GM12872 (cell line): ENCODE results near the gene ADAT3.

Experiments used
- TF ChIP-seq, protein P1 (sequence below): IDR thresholded peaks from 3 replicates; pipeline ENCODE4 v1.5.1; 2011; ENCODE audit warnings: low read depth, mild to moderate bottlenecking, low read length, moderate library complexity; ENCODE audit not compliant: insufficient read depth

Gene ADAT3

DNA sequence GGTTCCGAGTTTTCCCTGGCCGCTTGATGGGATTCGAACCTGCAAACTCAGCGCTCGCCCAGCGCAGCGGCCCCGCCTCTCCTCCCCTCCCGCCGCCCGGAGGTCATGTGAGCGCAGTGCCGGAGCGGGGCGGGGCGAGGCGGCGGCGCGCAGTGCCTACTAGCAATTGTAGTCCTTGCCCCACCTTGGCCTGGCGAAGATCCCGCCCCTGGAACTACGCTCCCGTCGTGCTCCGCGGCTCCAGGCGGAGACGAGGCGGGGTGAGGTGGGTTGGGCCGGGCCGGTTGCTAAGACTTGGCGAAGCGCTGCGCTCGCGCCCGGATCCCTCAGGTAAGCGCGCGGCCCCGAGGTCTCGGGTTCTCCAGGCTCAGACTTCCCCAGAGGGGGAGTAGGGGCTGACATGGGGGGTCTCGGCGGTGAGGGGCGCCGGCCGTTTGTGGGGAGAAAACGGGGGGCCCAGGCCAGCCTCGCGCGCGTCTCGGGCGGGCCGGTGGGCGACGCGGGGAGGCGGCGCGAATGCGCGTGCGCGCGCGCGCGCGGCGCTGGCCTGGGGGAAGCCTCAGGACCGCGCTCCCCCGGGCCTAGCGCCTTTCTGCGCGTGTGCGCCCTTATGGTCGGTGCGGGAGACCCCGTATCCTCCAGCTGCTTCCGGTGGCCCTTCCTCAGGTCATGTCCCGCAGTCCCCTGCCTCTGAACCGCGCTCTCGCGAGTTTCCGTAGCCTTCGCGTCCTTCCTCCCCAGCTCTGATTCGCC lies at the start of gene ADAT3, which contains the start of gene SCAMP4:
Gene ADAT3 (plus strand): TSS at position 290 of the 753 bp plus-strand sequence. CDS start 6,649 bp downstream, outside the sequence.
Gene SCAMP4 (plus strand): TSS at position 290 of the 753 bp plus-strand sequence. CDS start 9,621 bp downstream, outside the sequence.
- TF ChIP-seq, protein P1, sequence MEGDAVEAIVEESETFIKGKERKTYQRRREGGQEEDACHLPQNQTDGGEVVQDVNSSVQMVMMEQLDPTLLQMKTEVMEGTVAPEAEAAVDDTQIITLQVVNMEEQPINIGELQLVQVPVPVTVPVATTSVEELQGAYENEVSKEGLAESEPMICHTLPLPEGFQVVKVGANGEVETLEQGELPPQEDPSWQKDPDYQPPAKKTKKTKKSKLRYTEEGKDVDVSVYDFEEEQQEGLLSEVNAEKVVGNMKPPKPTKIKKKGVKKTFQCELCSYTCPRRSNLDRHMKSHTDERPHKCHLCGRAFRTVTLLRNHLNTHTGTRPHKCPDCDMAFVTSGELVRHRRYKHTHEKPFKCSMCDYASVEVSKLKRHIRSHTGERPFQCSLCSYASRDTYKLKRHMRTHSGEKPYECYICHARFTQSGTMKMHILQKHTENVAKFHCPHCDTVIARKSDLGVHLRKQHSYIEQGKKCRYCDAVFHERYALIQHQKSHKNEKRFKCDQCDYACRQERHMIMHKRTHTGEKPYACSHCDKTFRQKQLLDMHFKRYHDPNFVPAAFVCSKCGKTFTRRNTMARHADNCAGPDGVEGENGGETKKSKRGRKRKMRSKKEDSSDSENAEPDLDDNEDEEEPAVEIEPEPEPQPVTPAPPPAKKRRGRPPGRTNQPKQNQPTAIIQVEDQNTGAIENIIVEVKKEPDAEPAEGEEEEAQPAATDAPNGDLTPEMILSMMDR, result no peak

DNA sequence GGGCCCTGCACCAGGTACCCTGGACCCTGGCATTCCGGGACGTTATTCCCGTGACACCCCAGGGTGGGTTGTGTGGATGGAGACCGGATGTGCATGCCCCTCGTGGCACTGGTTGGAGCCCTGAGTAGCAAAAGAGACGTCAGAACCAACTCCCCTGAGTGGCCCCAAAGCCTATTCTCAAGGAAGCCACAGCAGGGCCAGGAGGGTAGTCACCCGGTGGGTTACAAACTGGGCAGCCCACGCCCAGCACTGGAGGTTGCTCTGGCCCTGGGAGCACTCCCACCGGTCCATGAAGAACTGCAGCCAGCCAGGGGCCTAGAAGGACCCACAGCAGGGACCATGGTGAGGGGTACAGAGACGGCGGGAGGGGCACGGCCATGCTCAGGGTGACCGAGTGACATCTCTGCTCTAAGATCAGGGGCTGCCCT lies 49.4 kb upstream of the ADAT3 start:
- TF ChIP-seq, protein P1, result no peak

DNA sequence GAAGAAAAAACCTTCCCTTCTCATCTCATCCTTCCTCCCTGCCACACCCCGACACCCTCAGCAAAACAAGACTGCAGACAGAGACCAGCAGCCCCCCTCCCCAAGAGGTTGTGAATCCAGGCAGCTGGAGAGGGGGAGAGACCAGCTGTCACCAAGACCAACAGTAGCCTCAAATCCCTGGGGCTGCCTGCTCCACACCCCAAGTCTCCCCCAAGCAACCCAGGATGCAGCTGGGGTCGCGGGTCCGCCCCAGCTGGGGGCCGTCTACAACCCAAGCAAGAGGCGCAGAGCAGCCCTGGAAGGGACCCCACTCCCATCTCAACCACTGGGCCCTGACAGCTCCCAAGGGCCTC lies 48.9 kb upstream of the ADAT3 start:
- TF ChIP-seq, protein P1, result no peak

DNA sequence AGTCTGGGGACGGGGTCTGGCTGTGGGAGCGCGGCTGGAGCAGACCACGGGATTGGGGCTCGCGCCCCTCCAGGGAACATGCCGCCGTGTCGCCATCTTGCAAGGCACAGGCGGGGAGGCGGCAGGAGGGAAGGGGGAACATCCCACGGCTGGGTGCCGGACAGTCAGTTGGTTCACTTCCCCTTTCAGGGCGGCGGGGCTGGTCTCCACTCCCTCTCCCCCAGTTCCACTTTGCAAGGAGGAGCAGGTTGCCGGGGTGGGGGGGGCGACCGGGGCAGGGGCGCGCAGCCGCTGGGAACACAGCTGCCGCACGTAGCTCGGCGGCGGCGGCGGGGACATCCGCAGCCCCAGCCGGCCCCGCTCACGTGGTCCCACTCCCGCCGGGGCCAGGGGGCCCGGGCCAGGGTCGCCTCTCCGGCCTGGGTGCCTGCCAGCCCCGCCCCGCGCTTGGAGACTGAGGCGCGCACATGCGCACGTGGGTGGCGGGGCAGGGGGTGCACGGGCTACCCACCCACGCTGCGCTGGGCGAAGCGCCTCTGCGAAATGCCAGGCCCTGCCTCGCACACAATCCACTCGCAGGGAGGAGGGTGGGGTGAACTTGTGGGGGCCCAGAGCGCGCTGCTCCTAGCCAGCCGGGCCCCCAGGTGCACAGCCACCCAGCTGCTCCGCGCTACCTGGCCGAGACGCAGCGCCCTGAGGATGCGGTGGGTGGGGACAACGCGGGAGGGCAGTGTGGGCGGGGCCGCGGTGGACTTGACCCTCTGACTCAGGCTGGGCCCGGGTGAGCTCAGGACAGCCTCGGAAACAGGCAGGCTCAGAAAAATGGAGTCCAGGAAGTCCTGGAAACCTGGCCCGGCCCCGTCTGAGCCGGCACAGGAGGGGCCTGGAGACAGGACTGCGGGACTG lies 48.2 kb upstream of the ADAT3 start:
- TF ChIP-seq, protein P1, result no peak

DNA sequence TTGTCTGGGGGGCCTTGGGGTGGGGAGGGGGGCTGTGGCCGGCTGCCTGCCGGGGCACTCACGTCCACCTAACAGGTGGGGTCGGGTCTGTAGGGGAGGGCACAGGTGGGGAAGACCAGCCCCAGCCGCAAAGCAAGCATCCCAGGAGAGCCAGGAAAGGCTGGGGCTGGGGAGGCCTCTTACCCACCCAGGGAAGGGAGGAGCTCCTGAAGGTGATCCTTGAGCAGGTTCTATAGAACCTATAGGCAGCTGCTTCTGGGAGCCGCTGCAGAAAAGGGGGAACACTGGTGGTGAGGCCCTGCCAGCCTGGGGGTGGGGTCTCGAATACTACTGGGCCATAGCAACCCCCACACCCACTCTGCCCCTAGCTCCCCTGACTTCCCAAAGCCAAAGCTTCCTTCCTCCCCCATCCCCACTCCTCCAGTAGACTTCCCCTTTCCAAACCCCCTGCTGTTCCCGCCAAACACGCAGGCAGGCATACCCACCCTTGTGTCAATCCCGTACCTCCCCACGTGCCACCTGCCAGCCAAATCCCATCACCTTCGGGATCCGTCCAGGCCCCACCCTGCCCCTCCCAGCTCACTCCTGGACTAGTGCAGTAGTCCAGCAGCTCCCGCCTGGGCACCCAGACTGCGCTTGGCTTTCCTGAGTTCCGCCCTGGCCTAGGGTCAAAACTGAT lies 47.4 kb upstream of the ADAT3 start:
- TF ChIP-seq, protein P1, result no peak

DNA sequence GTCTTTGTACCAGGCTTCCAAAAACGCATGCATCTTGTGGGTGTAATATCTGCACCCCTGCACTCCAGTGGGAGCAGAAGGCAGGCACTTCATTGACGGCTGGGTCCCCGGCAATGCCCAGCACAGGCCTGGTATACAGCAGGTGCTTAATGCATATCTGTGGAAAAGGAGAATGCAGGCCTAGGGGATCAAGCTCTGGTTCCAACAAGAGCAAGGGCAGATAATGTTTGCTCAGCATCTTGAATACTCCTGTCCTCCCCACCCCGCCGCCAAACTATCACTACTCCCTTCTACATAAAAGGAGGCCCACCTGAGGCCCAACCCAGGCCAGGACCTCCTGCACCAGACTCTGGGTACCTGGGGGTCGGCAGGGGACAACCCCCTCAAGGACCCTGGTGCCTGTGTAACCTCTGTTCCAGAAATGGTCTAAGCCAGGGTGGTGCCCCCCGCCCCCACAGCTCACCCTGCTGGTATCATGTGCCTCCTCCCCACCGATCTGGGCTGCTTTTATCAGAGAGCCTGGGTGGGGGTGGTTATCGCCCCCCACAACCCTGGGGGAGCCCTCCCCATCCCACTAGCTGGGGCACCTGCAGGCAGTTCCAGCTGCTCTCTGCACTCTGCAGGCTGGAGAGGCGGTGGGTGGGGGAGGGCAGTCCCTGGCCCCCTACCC lies 46.7 kb upstream of the ADAT3 start:
- TF ChIP-seq, protein P1, result no peak

DNA sequence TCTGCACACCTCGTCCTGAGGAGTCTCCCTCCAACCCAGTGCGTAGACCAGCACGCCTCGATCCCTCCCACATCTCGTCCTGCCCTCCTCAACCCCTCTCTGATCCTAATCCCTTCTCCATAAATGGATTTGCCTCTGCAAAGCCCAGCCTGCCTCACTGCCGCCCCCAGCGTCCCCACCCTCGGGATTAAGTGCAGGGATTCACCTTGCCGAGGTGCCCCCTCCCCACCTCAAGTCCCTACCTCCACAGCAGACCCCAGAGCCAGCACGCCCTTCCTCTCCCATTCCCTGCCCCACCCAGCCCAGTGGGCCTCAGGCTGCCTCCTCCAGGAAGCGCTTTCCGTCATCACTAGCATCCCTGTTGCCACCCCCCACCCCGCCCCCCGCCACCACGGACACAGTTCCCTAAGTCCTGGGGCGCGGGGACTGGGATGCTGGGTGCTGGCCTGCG lies 45.8 kb upstream of the ADAT3 start:
- TF ChIP-seq, protein P1, result no peak
